ENCODE measurements around the gene FKBP1A.
"Not testable (repeated sequence)": the region's sequence is repeated elsewhere in the genome, so short reads cannot be mapped to it uniquely, and the experiment has no call there.

FKBP1A gene

DNA sequence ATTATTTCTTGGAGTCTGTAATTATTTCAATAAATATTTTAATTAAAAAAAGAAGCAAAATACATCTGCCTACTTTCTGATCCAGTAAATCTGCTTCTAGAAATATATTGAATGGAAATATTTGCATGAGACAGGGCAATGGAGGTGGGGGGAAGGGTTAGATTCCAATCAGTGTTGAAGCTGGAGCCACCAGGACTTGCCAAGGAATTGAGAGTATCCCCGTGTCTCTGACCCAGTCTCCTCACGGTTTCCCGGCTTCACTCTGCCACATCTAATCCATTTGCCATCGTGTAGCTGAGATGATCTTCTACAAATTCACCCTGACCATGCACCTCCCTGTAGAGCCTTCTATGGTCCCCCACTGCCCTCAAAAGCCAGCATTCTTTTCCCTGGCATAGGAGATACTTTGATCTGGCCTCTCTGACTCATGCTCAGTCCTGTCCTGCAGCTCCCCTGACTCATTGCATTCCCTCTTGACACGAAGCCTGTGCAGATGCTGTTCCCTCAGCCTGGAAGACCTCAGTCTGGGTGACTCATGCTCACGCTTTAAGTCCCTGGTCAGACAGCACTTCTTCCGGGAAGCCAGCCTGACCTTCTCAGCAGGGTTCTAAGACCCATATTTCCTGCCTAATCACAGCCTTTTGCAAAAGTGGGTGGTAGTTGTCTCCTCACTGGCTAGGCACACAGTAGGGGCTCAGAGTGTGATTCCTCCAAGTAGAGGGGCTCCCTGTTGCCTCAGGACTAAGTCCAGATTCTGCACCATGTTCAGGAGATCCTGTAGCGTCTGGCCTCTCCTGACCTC is 23.0 kb upstream of the FKBP1A start:
- DNase-seq, result no peak

DNA sequence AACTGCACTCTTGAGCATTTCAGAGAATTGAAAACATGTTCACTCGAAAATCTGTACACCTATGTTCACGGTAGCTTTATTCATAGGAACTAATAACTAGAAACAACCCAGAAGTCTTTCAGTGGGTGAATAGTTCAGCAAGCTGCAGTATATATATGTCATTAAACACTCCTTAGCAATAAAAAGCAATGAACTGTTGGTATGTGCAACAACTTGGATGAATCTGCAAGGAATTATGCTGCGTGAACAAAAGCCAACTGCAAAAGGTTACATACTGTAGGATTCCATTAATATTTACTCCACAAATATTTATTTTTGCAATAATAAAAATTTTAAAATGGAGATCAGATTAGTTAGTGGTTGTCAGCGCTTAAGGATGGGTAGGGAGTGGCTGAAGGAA is 22.1 kb upstream of the FKBP1A start:
- no peak for DNase-seq

DNA sequence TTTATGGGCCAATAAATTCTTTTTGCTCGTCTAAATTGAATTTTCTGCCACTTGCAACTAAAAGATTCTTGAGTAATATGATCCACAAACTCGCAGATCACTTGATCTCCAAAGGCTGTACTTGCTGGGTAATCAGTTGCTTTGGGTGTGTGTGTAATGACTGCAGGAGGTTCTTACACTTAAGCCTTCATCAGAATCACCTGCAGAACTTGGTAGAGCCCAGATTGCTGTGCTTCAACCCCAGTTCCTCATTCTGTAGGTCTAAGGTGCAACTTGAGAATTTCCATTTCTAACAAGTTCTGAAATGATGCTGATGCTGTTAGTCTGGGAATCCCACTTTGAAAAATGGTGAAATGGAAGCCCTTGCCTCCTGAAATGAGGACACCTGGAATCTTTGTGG is 12.9 kb upstream of the FKBP1A start:
- DNase-seq, result no peak

DNA sequence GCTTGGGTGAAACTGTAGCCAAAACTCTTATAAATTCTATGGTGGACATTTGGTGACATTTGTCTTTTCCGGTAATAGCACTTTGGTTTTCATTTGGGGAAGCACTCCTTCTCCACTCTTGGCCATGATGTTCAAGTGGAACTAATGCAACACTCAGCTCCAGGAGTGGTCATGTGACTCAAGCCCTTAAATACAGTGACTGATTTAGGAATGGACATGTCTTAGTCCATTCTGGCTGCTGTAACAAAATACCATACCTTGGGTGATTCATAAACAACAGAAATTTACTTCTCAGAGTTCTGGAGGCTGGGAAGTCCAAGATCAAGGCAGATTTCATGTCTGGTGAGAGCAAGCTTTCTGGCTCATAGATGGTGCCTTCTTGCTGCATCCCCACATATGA is 10.8 kb upstream of the FKBP1A start:
- DNase-seq, result no peak

DNA sequence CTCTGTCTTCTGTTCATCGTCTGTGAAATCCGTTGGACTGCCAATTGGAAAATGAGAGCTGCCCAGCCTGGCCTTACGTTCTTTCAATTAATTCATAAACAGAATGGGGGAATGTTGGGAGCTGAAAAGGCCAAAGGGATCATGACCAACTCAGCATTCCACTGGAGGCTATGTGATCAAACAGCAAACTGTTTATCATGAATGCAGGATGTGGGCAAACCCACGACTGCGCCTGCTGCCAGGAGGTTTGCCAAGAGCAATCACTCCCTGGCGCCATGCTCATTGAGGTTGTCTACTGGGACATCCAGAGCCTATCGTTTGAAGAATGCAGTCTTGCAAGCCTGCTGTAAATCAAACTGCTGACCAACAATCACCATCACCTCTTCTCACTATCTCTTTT is 9.3 kb upstream of the FKBP1A start:
- DNase-seq, result no peak

DNA sequence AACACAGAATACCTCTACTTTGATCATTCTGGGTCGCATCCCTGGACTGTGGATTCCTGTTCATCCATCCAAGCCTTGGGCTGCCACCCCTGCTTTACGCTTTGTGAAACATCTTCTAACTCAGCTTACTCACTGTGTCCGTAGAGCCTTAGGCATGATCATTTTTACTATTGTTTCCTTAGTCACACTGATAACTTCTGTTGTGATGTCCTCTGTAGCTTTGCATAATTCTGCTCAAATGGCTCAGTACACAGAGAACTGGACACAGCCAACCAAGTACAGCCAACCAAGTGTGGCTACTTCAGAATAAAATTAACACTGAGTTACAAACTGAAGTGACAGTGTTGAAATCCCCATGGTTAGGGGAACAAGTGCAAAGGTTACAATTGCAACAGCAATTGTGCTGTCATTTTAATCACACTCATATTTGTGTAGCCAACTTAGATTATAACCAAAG is 8.6 kb upstream of the FKBP1A start:
- DNase-seq, result no peak

DNA sequence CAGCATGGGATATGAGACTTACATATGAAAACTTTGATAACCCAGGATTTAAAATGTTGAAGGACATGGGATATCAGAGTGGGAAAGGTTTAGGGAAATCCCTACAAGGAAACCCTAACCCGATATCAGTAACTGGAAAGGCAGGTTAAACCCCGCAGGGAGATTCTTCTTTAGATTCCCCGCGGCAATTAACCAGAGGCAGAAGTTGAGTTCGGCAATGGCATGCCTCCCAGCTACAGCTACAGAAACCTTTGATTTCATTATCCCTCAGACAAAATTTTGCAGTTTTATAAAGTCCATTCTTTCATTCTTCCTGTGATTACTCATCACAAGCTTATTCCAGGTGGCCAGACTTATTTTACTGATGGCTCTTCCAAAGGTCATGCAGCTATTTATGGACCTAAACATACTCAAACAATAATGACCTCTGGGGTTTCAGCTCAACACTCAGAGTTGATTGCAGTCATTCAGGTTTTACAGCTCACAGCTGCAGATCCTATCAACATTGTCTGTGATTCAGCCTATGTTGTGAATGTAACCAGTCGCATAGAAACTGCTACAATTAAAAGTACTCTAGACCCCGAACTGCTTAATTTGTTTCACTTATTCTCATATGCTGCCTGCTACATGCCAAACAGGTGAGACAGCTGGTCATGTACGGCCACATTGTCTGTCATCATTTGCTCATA is 7.0 kb upstream of the FKBP1A start:
- DNase-seq, result not testable (repeated sequence)

DNA sequence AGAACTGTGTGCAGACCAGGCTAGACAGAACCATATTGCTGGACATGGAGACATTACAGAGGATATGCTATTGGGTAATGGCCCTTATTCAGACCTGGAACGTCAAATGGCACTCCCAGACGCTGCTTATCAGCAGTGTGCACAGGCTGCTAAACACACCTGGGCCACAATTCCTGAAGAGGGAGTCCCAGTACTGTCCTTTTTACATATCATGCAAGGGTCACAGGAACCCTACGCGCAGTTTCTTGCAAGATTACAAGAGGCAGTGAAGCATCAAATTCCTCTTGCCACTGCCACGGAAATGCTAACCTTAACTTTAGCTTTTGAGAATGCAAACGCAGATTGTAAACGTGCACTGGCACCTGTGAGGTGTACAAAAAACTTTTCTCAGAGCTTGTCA is 5.3 kb upstream of the FKBP1A start:
- DNase-seq, result not testable (repeated sequence)

DNA sequence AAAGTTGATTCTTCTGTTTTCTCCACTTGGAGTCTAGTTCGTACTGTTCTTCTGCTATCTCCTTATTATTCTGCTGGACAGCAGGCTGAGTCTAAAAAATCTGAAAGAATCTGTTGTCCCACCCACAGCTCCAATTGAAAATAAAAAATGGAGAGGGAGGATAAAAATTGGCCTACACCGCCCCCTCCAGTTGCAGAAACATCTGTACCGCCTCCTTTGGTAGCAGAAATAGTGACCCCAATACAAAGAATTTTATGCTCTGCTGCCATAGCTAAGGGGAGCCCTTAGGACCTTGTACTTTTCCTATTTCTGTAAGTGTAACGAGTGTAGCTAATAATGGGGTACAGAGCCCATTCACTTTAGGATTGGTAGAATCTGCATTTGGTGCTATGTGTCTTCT is 4.9 kb upstream of the FKBP1A start:
- DNase-seq, result no peak

DNA sequence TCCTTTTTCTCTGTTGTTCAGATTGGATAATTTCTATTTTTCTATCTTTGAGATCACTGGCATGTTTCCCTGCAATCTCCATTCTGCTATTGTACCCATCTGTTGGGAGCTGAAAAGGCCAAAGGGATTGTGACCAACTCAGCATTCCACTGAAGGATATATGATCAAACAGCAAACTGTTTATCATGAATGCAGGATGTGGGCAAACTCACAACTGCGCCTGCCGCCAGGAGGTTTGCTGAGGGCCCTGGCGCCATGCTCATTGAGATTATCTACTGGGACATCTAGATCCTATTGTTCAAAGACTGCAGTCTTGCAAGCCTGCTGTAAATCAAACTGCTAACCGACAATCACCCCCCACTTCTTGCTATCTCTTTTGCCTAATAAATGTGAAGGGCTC is 3.8 kb upstream of the FKBP1A start:
- DNase-seq, result no peak

DNA sequence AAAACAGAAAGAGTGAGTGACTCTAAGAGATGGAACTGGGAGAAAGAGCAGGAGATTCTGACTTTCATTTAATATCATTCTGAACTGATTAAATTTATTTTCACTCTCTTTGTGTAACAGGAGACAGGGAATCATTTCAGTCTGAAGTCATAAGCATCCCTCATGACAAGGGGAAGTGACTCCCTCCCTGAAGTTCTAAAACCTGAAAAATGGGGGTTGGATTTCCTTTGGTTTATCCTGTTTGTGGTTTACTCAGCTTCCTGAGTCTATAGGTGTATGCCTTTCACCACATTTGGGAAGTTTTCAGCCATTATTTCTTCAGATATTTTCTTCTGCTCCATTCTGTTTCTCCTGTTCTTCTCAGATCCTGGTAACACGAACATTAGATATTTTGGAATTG is 3.4 kb upstream of the FKBP1A start:
- DNase-seq, result no peak

DNA sequence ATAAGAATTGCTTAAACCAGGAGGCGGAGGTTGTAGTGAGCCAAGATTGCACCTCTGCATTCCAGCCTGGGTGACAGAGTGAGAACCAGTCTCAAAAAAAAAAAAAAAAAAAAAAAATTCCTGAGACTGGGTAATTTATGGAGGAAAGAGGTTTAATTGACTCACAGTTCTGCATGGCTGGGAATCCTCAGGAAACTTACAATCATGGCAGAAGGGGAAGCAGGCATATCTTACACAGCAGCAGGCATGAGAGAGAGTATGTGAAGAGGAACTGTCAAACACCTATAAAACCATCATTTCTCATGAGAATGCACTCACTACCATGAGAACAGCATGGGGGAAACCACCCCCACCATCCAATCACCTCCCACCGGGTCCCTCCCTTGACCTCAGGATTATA is 1.8 kb upstream of the FKBP1A start:
- DNase-seq, result no peak

DNA sequence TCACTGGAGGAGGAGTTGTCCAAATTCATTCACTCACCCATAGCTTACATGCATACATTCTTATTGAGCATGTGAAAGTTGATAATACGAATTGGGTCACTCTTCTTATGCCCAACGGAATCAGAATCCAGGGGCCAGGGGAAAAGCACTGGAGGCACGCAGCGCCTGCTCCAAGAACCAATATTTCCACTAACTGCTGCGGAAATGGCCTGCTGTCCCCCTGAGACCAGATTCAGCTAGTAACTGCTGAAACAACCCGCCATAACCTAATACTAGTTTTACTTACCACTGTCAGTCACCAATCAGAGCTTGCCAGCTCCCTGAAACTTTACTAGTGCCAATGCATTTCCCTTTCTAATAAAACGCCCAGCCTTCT is 641 bp upstream of the FKBP1A start:
- DNase-seq, result no peak

DNA sequence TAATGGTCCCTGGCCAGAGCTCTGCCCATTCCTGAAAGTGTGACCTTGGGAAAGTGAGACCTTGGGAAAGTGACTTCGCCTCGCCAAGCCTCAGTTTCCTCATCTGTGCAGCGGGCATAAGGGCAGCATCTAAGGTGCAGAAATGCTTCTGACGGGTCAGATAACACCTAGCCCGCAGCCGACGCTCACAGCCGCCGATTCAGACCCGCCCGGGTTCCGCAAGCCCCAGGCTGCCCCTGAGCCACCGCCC is 486 bp downstream of the FKBP1A start:
- no peak for DNase-seq

DNA sequence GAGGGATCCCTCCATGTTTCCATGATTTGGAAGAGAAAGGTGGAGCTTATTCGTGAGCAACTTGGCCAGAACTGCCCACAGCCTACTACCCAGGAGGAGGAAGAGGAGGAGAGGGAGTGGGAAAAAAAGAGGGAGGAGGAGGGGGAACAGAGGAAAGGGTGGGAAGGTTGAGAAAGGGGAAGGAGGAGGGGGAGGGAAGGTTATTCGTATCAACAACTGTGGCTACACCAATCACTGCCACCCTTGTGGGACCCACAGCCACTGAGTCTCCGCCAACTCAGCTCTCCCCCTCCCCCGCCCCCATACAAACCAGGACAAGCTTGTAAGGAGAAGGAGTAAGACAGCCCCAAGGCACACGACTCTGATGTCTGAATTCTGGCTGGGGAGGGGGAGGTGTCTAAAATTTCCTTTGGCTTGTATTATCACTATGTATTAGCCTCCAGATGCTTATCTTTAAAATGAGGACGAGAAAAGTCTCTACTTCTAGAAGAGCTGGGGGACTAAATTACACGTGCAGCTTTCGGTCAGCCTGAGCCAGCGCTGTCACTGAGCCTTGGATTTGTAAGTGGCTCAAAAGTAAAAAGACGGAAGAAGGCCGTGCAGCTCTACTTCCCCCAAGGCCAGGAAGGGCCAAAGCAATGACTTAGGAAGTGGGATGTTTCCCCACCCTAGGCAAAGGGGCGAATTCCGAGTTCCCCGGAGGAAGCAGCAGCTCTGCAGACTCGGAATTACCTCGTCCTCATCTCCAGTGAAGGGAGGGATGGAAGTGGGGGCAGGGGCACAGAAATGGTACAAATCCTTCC is 1.0 kb downstream of the FKBP1A start:
- DNase-seq, result peak; percentile 57

DNA sequence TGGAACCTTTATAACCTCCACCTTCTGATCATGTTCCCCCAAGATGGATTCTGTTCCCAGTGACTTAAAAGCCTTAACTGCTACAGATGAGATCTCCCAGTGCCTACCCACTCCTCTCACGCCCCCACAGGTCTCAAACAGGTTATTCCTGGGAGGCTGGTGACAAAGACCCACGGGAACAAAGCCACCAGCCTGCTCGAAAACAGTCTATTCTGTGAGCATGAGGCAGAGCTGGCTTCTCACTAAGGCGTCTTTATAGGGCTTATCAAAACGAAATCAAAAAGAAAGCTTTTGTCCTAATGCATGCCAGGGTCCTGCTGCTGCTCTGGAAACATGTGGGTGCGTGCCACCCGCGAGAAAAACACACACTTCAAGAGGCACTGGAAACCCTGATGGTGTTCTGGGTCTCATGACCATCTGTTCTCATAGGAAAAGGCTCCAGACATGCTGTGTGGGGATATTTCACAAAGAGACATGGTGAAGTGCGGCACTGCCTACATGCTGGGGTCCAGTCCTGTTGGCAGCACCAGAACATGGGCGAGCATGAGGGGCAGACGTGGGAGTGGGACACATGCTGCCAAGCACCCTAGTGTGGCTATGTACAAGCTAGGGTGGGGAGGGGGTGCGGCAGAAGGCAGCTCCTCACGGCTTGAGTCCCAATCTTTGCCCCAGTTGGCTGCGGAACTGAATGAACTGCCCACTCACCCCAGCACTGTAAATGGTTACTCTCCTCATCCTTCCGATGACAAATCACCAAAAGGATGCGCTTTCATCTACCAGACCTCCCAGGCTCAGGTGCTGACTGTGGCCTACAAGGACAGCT is 2.1 kb downstream of the FKBP1A start:
- DNase-seq, result no peak

DNA sequence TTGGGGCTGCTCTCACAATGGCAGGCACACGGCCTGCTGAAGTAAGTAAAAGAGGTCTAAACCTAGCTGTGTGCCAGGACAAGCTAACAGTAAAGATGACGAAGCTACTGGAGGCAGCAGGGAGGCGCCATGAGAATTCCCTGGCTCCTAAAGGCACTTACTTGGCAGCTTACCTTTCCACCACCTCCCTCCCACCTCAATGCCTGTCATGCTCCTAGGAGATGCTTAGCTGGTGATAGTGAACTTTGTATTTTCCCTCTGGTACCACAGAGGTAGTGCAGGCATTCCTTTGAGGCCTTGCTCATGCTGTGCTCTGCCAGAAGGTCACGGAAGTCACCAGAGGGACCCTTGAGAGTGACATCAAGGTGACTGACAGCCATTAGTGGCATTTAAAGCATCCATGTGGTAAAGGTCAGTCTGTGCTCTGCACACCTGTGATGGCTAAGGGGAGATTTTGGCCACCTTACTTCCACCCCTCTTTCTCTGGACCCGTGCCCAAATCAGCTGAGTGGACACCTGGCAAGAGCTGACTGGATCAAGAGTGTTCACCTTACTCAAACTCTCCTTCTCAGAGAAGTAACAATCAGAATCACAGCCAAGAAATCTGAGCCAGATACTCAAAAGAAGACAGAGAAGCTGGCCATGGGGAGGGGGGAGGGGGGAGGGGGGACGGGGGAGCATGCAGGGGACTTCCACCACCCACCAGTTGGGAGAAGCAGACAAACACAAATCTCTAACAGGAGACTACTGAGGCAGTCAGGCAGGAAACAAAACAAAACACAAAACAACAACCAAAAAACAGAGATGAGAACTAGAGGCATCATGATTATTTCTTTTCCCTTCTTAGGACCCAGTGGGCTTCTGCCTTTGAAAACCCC is 2.9 kb downstream of the FKBP1A start:
- DNase-seq, result no peak

DNA sequence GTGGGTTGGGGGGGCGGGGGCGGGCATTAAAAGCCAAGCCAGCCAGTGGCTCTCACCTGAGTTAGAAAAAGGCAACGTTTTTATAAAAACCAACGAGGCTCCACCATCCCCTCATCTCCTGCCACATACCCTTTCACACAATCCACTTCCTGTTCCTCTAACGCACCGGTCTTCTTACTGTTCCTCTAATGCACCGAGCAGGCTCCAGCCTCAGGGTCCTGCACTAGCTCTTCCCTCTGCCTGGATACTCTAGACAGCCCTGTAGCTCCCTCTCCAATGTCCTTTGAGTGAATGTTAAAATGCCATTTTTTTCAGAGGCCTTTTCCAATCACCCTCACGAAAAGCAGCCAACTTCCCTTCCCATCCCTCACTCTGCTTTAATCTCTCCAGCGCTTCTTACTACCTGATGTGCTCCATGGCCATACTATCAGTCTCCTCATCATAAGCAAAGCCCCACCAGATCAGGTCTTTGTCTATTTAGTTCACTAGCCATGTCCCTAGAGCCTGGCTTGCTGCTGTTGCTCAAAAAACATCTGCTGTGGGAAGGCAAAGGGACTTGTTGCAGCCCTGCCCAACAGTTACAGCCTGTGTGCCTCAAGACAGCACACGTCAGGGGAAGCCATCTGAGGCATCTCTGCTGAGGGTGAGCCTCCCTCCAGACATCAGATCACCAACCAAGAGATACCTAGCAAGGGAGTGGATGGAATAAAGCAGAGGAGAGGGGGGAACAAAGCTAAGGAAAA is 3.9 kb downstream of the FKBP1A start:
- no peak for DNase-seq

DNA sequence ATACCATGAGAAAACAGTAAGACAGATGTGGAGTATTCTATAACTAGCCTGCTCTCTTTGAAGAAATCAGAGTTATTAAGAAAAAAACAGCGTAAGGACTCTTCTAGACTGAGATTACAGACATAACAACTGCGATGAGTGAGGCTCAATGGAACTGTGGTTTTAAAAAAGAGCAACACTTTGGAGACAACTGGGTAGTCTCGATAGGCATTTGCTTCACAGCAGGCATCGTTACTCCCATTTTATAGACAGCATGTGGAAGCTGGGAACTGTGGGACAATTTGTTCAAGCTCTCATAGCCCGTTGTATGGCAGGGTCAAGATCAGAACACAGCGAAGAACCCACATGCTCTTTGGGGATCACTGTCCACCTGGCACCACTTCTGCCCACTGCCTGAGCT is 4.6 kb downstream of the FKBP1A start:
- no peak for DNase-seq

DNA sequence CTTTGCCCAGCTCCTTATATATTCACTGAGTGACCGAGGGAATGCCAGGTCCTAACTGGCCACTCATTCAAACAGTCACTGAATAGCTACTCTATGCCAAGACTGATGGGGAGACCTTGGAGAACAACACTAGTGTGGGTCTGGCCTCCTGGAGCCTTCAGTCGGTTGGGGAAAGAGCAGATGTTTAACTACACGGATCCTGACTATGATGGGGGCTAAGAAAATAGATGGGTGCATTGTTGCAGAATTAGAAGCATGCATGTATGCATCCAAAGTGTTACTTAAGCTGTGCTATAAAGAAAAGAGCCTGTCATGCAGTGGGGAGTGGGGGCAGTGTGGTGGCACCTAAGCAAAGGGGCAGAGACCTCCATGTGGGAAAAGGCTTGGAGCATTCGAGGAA is 6.5 kb downstream of the FKBP1A start:
- no peak for DNase-seq

DNA sequence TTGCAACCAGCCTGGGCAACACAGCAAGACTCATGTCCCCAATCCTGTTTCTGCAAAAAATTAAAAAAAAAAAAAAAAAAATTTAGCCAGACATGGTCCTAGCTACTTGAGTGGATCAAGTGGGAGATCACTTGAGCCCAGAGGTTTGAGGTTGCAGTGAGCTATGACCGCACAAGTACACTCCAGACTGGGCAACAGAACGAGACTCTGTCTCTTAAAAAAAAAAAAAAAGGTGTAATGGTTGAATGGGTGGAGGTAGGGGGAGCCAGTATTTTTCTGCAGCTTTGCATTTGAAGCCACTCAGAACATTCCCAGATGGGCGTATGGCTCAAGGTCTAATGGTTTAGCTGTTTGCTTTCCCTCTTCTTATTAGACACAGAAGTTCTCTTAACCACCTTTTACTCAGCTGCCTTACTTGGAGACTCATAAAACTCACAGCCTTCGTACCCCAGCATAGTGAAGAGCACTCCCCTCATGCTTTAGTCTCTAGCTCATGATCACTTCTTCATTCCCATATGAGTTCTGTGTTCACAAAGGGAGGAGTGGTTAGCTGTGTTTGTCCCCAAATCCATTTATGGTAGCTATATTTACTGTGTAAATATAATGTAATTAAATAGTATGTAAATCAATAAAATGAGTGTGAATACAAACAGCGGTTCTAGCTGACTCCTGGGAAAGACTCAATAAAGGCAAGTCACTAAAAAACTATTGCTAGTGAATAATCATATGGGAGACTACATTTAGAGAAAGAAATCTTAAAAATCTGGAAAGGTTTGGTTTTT is 9.0 kb downstream of the FKBP1A start:
- DNase-seq, result no peak
